H1 (cell line): Measurements from ENCODE around the gene RPL18A.

Experiments
- BACH1 ChIP-seq: IDR thresholded peaks from 2 replicates; pipeline ENCODE4 v1.6.1; 2012; ENCODE audit warnings: low read length, improper control_type of control experiment
- CBX8 ChIP-seq: fragments of 300-800, 300-1000 bp; sonication (generic); IDR thresholded peaks from 2 replicates; pipeline ENCODE4 v1.7.1; 2016; ENCODE audit warnings: low read depth, low read length, borderline replicate concordance
- CTBP2 ChIP-seq: IDR thresholded peaks from 2 replicates; pipeline ENCODE4 v1.7.0; 2011; ENCODE audit warnings: borderline replicate concordance, mild to moderate bottlenecking, moderate library complexity, mixed read lengths, low read length; ENCODE audit not compliant: insufficient read depth, insufficient read length
- CTCF ChIP-seq, 3 experiments: IDR thresholded peaks; 1 replicate in 2 of 3; 2 replicates in 1 of 3; pipeline versions ENCODE4 v1.5.1 to v1.6.1; 2011; ENCODE audit warnings: low read length in 3 of 3, mild to moderate bottlenecking in 3 of 3, inconsistent platforms in 2 of 3, low read depth in 1 of 3, moderate library complexity in 1 of 3; ENCODE audit not compliant: insufficient read depth in 1 of 3; ENCODE audit errors: control extremely low read depth in 1 of 3
- EZH2 ChIP-seq: fragments of 200-600 bp; sonication (generic); IDR thresholded peaks from 2 replicates; pipeline ENCODE4 v1.7.1; 2012; ENCODE audit warnings: low read depth, mild to moderate bottlenecking, moderate library complexity, low read length, inconsistent platforms; ENCODE audit not compliant: severe bottlenecking
- HDAC6 ChIP-seq: IDR thresholded peaks from one replicate; pipeline ENCODE4 v1.7.1; 2012; ENCODE audit warnings: low read depth, mild to moderate bottlenecking, inconsistent platforms, low read length, moderate library complexity
- JUN ChIP-seq: IDR thresholded peaks from 2 replicates; pipeline ENCODE4 v1.6.1; 2011; ENCODE audit warnings: low read depth, mild to moderate bottlenecking, improper control_type of control experiment, low read length
- POLR2A ChIP-seq, 2 experiments: IDR thresholded peaks; 1 replicate in 1 of 2; 2 replicates in 1 of 2; pipeline ENCODE4 v1.6.1; 2011; ENCODE audit warnings: low read depth in 2 of 2, low read length in 2 of 2, mild to moderate bottlenecking in 2 of 2; ENCODE audit errors: control extremely low read depth in 1 of 2
- ZNF274 ChIP-seq: IDR thresholded peaks from 2 replicates; pipeline ENCODE4 v1.7.0; 2012; ENCODE audit warnings: low read length, borderline replicate concordance; ENCODE audit errors: extremely low read depth

DNA sequence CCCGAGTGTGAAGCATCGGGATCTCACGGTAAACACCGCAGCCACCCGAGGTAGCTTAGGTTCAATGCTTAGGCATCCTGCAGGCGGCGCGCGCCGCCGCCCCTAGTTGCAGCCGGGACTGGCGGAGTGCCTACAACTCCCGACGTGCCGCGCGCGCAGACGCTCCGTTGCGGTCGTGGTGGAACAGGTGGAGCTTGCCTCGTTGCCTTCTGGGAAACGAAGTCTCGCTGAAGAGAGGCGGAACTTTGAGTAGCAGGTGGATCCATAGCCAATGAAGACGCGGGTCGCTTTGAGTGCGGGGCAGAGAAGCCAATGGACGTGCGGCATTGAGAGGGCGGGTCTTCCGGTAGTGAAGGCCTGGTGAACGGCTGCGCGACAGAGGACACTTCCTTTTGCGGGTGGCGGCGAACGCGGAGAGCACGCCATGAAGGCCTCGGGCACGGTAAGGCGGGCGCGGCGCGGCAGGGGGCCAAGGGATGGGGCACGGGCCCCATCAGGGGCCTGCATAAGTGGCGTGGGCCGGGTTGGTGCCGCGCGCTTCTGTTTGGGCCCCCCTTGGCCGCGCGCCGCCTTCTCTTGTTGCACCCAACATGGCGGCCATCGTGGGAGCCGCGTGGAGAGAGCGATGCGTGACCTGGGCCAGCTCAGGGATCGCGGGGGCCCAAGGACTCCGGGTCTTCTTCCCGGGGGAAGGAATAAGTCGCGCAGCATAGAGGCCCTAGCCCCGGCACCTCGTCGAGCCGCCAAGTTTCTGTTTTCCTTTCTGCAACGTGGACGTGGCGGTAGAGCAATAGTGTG is at the start of gene RPL18A:
- TF ChIP-seq CTCF (IDR thresholded peaks at IDR 0.05; ENCODE audit: control extremely low read depth in 1 of 3, insufficient read depth in 1 of 3, low read depth in 1 of 3, low read length in 3 of 3) (peak; percentile 81 to 93 (median 82)), CBX8 (no peak), BACH1 (peak; percentile 13), CTBP2 (no peak), JUN (no peak), HDAC6 (no peak), EZH2 (no peak), ZNF274 (no peak), POLR2A (IDR thresholded peaks at IDR 0.05; ENCODE audit: control extremely low read depth in 1 of 2, low read depth in 2 of 2, low read length in 2 of 2) (peak; percentile 85 to 97)
